Mesenchymal stem cell (in vitro differentiated cells and primary cell): ENCODE results near the gene SKAP2.

Source experiments
- DNase-seq: peaks from one replicate; pipeline ENCODE4 v3.0.0-alpha.2; 2013
- H2AFZ ChIP-seq: one replicate; pipeline ENCODE4 v1.6.1; 2013; ENCODE audit warnings: low read depth, mild to moderate bottlenecking, control low read depth, inconsistent platforms, low read length, moderate library complexity
- H2AK5ac ChIP-seq: 2 replicates; pipeline ENCODE4 v1.6.1; 2013; ENCODE audit warnings: low read length, moderate library complexity, mild to moderate bottlenecking, inconsistent platforms; ENCODE audit not compliant: severe bottlenecking
- H2BK120ac ChIP-seq: one replicate; pipeline ENCODE4 v1.6.1; 2013; ENCODE audit warnings: low read depth, mild to moderate bottlenecking, inconsistent platforms, low read length, moderate library complexity
- H2BK12ac ChIP-seq, 2 experiments: one replicate each; pipeline ENCODE4 v1.6.1; 2013; ENCODE audit warnings: inconsistent platforms in 2 of 2, low read length in 2 of 2, mild to moderate bottlenecking in 2 of 2, moderate library complexity in 2 of 2, control low read depth in 1 of 2
- H2BK15ac ChIP-seq: one replicate; pipeline ENCODE4 v1.6.1; 2013; ENCODE audit warnings: mild to moderate bottlenecking, low read depth, inconsistent platforms; ENCODE audit not compliant: poor library complexity, severe bottlenecking
- H2BK5ac ChIP-seq: 2 replicates; pipeline ENCODE4 v1.6.1; 2013; ENCODE audit warnings: low read depth, mild to moderate bottlenecking, low read length, control low read depth, inconsistent platforms; ENCODE audit not compliant: poor library complexity, severe bottlenecking
- H3K14ac ChIP-seq, 2 experiments: one replicate each; pipeline ENCODE4 v1.6.1; 2013; ENCODE audit warnings: inconsistent platforms in 2 of 2, low read length in 2 of 2, control low read depth in 1 of 2, mild to moderate bottlenecking in 1 of 2, moderate library complexity in 1 of 2
- H3K18ac ChIP-seq, 2 experiments: one replicate each; pipeline ENCODE4 v1.6.1; 2013; ENCODE audit warnings: inconsistent platforms in 2 of 2, low read length in 2 of 2, control low read depth in 1 of 2, low read depth in 1 of 2, mild to moderate bottlenecking in 1 of 2
- H3K23ac ChIP-seq, 2 experiments: one replicate each; pipeline ENCODE4 v1.6.1; 2013; ENCODE audit warnings: inconsistent platforms in 2 of 2, low read length in 2 of 2, mild to moderate bottlenecking in 2 of 2, moderate library complexity in 2 of 2, control low read depth in 1 of 2
- H3K27ac ChIP-seq: 2 replicates; pipeline ENCODE4 v1.5.1; 2013; ENCODE audit warnings: mild to moderate bottlenecking, moderate library complexity, low read length, control low read depth, inconsistent platforms; ENCODE audit not compliant: poor library complexity, severe bottlenecking
- H3K27me3 ChIP-seq, 2 experiments: 2 replicates each; pipeline versions ENCODE4 v1.6.1 to v1.7.0; 2013; ENCODE audit warnings: low read length in 2 of 2, mild to moderate bottlenecking in 2 of 2, moderate library complexity in 2 of 2, control low read depth in 1 of 2, inconsistent platforms in 1 of 2; ENCODE audit not compliant: control insufficient read depth in 1 of 2, insufficient read depth in 1 of 2
- H3K36me3 ChIP-seq, 2 experiments: 2 replicates each; pipeline versions ENCODE4 v1.6.1 to v1.7.0; 2013; ENCODE audit warnings: low read length in 2 of 2, control low read depth in 1 of 2, inconsistent platforms in 1 of 2, low read depth in 1 of 2, mild to moderate bottlenecking in 1 of 2; ENCODE audit not compliant: insufficient read depth in 2 of 2, control insufficient read depth in 1 of 2
- H3K4ac ChIP-seq, 2 experiments: one replicate each; pipeline ENCODE4 v1.6.1; 2013; ENCODE audit warnings: inconsistent platforms in 2 of 2, low read length in 2 of 2, mild to moderate bottlenecking in 2 of 2, moderate library complexity in 2 of 2, control low read depth in 1 of 2, low read depth in 1 of 2
- H3K4me1 ChIP-seq: 2 replicates; pipeline ENCODE4 v1.6.1; 2013; ENCODE audit warnings: low read depth, low read length, control low read depth; ENCODE audit not compliant: control insufficient read depth, insufficient read depth
- H3K4me2 ChIP-seq: 2 replicates; pipeline ENCODE4 v1.6.1; 2013; ENCODE audit warnings: low read length, mild to moderate bottlenecking, inconsistent platforms; ENCODE audit not compliant: poor library complexity, severe bottlenecking
- H3K4me3 ChIP-seq, 2 experiments: 2 replicates each; pipeline versions ENCODE4 v1.5.1 to v1.7.0; 2013; ENCODE audit warnings: low read length in 2 of 2, mild to moderate bottlenecking in 2 of 2, control low read depth in 1 of 2, low read depth in 1 of 2; ENCODE audit not compliant: insufficient read depth in 1 of 2
- H3K79me1 ChIP-seq: replicated peaks from 2 replicates; pipeline ENCODE4 v1.6.1; 2013; ENCODE audit warnings: mild to moderate bottlenecking, control low read depth, low read length, inconsistent platforms; ENCODE audit not compliant: poor library complexity, severe bottlenecking
- H3K9ac ChIP-seq: 2 replicates; pipeline ENCODE4 v1.7.0; 2013; ENCODE audit warnings: mild to moderate bottlenecking, low read length, moderate library complexity
- H3K9me3 ChIP-seq: 2 replicates; pipeline ENCODE4 v1.7.0; 2013; ENCODE audit warnings: mild to moderate bottlenecking, low read length; ENCODE audit not compliant: control insufficient read depth
- H4K8ac ChIP-seq: one replicate; pipeline ENCODE4 v1.6.1; 2013; ENCODE audit warnings: inconsistent platforms, mild to moderate bottlenecking, low read length, moderate library complexity
- H4K91ac ChIP-seq: one replicate; pipeline ENCODE4 v1.6.1; 2013; ENCODE audit warnings: mild to moderate bottlenecking, low read length, inconsistent platforms
- WGBS: methylation state at CpG from one replicate; pipeline ENCODE4 v1.1.7; 2013; ENCODE audit warnings: mixed read lengths; 5-methylcytosine and 5-hydroxymethylcytosine counted together

Gene SKAP2

GRCh38 chr7:26663874-26664273, 200.5 kb downstream of the SKAP2 start:
- no peak overlapping the region for H2AFZ ChIP-seq
- H3K36me3 ChIP-seq, result no peaks in the 10 kb centered on the region
- no peak overlapping the region for H2BK12ac ChIP-seq
- no peak overlapping the region for H2BK120ac ChIP-seq
- no peak overlapping the region for H2BK15ac ChIP-seq
- no peak overlapping the region for H3K27ac ChIP-seq
- no peaks in the 10 kb centered on the region for H3K4me1 ChIP-seq
- DNase-seq, result no peak
- H4K91ac ChIP-seq, result no peak overlapping the region
- H3K4ac ChIP-seq, result no peak overlapping the region
- H2AK5ac ChIP-seq, result no peak overlapping the region
- no peak overlapping the region for H3K4me3 ChIP-seq
- H2BK5ac ChIP-seq, result no peak overlapping the region
- H3K14ac ChIP-seq, result no peak overlapping the region
- H3K27me3 ChIP-seq, result no peaks in the 10 kb centered on the region
- no peak overlapping the region for H3K23ac ChIP-seq
- no peaks in the 10 kb centered on the region for H3K9me3 ChIP-seq
- H3K4me2 ChIP-seq, result no peak overlapping the region
- no peaks in the 10 kb centered on the region for H3K79me1 ChIP-seq
- whole genome bisulfite sequencing, result 94% methylated on average over 3 of the region's 4 CpGs
- H3K18ac ChIP-seq, result no peak overlapping the region
- H4K8ac ChIP-seq, result no peak overlapping the region
- no peak overlapping the region for H3K9ac ChIP-seq

- no peak overlapping the region for H3K27ac ChIP-seq
- no peak overlapping the region for H3K9ac ChIP-seq
- H3K23ac ChIP-seq, result no peak overlapping the region
- no peak overlapping the region for H2BK12ac ChIP-seq
- H4K8ac ChIP-seq, result no peak overlapping the region
- no peak overlapping the region for H3K4ac ChIP-seq
- DNase-seq, result no peak
- no peak overlapping the region for H3K18ac ChIP-seq
- no peak overlapping the region for H2BK15ac ChIP-seq
- no peaks in the 10 kb centered on the region for H3K36me3 ChIP-seq
- no peaks in the 10 kb centered on the region for H3K4me1 ChIP-seq
- H3K4me2 ChIP-seq, result no peak overlapping the region
- no peaks in the 10 kb centered on the region for H3K9me3 ChIP-seq
- H3K27me3 ChIP-seq, result no peaks in the 10 kb centered on the region
- H2AK5ac ChIP-seq, result no peak overlapping the region
- H2BK5ac ChIP-seq, result no peak overlapping the region
- H2BK120ac ChIP-seq, result no peak overlapping the region
- H4K91ac ChIP-seq, result no peak overlapping the region
- H2AFZ ChIP-seq, result no peak overlapping the region
- 94% methylated on average over 6 of the region's 6 CpGs for WGBS
- H3K79me1 ChIP-seq, result no peaks in the 10 kb centered on the region
- no peak overlapping the region for H3K14ac ChIP-seq
- no peak overlapping the region for H3K4me3 ChIP-seq
Measured at GRCh38 chr7:26662646-26663045, 201.7 kb downstream of the SKAP2 start.

- Histone ChIP-seq H3K79me1 (no peaks in the 10 kb centered on the region), H3K4ac (no peak overlapping the region), H3K23ac (no peak overlapping the region), H3K4me2 (no peak overlapping the region), H2BK12ac (no peak overlapping the region), H4K91ac (no peak overlapping the region), H2AK5ac (no peak overlapping the region), H3K14ac (no peak overlapping the region), H3K18ac (no peak overlapping the region), H3K9ac (no peak overlapping the region), H2AFZ (no peak overlapping the region), H3K4me1 (no peaks in the 10 kb centered on the region), H3K27ac (no peak overlapping the region), H2BK120ac (no peak overlapping the region), H2BK15ac (no peak overlapping the region), H2BK5ac (no peak overlapping the region), H3K27me3 (no peaks in the 10 kb centered on the region), H3K4me3 (no peak overlapping the region), H3K9me3 (no peaks in the 10 kb centered on the region), H4K8ac (no peak overlapping the region), H3K36me3 (no peaks in the 10 kb centered on the region)
- no peak for DNase-seq
- 100% methylated on average over 1 of the region's 3 CpGs for WGBS
Measured at GRCh38 chr7:26659121-26659520, 205.3 kb downstream of the SKAP2 start.

- Histone ChIP-seq H3K27me3 (no peaks in the 10 kb centered on the region), H3K18ac (no peak overlapping the region), H3K27ac (no peak overlapping the region), H4K8ac (no peak overlapping the region), H3K9me3 (no peaks in the 10 kb centered on the region), H3K14ac (no peak overlapping the region), H2AK5ac (no peak overlapping the region), H4K91ac (no peak overlapping the region), H2AFZ (no peak overlapping the region), H2BK120ac (no peak overlapping the region), H3K4me3 (no peak overlapping the region), H3K79me1 (no peaks in the 10 kb centered on the region), H3K4me2 (no peak overlapping the region), H2BK12ac (no peak overlapping the region), H2BK5ac (no peak overlapping the region), H2BK15ac (no peak overlapping the region), H3K4ac (no peak overlapping the region), H3K4me1 (peaks cover under 1% of the 10 kb centered on the region), H3K36me3 (no peaks in the 10 kb centered on the region), H3K9ac (no peak overlapping the region), H3K23ac (no peak overlapping the region)
- no CpG with 5 or more reads among the region's 7 CpGs for WGBS
- no peak for DNase-seq
Measured at GRCh38 chr7:26658389-26659084, 205.9 kb downstream of the SKAP2 start.
